Measurements from ENCODE around the gene CEP170.

The CEP170 gene

GRCh38 chr1:243254927-243255790, at the start of gene CEP170:
Gene CEP170, minus strand, starts transcription at chr1:243255281. Its CDS starts 30,001 bp downstream, at chr1:243225280.
- Histone ChIP-seq H3K27ac (ENCODE audit: low read length) (no peak within 1 kb of the TSS), H3K9me3 (ENCODE audit: control insufficient read depth, insufficient read depth, low read length) (no peaks in the 10 kb centered on the region), H3K4me1 (ENCODE audit: control insufficient read depth, insufficient read depth, low read length) (peaks cover 2% of the 10 kb centered on the region; the same call in 1 of the 2 replicates), H3K36me3 (ENCODE audit: control insufficient read depth, insufficient read depth, low read length) (no peaks in the 10 kb centered on the region), H3K4me3 (ENCODE audit: low read length) (peak within 1 kb of the TSS; percentile 90), H3K27me3 (ENCODE audit: control insufficient read depth, insufficient read depth, low read length) (no peaks in the 10 kb centered on the region)
- peak; percentile 98 for DNase-seq (ENCODE audit: low read depth, low spot score)
- no CpG with 5 or more reads among the region's 74 CpGs for WGBS (ENCODE audit: insufficient coverage, insufficient read length)

GRCh38 chr1:243301059-243301458, 46.0 kb upstream of the CEP170 start:
- H3K9me3 ChIP-seq (ENCODE audit: control insufficient read depth, insufficient read depth, low read length), result no peaks in the 10 kb centered on the region
- H3K27ac ChIP-seq (ENCODE audit: low read length), result no peak overlapping the region
- WGBS (ENCODE audit: insufficient coverage, insufficient read length), result no CpG with 5 or more reads among the region's 2 CpGs
- H3K4me1 ChIP-seq (ENCODE audit: control insufficient read depth, insufficient read depth, low read length), result no peaks in the 10 kb centered on the region
- no peaks in the 10 kb centered on the region for H3K36me3 ChIP-seq (ENCODE audit: control insufficient read depth, insufficient read depth, low read length)
- no peak overlapping the region for H3K4me3 ChIP-seq (ENCODE audit: low read length)
- no peaks in the 10 kb centered on the region for H3K27me3 ChIP-seq (ENCODE audit: control insufficient read depth, insufficient read depth, low read length)
- no peak for DNase-seq (ENCODE audit: low read depth, low spot score)

DNA sequence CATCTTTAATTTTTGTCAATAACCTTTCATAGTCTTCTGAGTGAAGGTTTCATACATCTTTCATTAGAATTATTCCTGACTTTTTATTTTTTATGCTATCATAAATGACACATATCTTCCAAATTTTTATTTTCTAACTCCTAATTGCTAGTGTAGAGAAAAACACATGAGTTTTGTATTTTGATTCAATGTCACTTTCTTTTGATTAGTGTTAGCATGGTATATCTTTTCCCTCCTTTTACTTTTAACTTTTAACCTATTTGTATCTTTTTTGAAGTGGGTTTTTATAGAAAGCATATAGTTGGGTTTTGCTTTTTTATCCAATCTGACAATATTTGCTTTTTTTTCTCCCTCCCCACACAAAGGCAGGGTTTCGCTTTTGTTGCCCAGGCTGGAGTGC, 44.0 kb upstream of the CEP170 start:
- H3K4me1 ChIP-seq (ENCODE audit: control insufficient read depth, insufficient read depth, low read length), result no peaks in the 10 kb centered on the region
- DNase-seq (ENCODE audit: low read depth, low spot score), result no peak
- no peak overlapping the region for H3K4me3 ChIP-seq (ENCODE audit: low read length)
- no peaks in the 10 kb centered on the region for H3K9me3 ChIP-seq (ENCODE audit: control insufficient read depth, insufficient read depth, low read length)
- no peaks in the 10 kb centered on the region for H3K36me3 ChIP-seq (ENCODE audit: control insufficient read depth, insufficient read depth, low read length)
- no peaks in the 10 kb centered on the region for H3K27me3 ChIP-seq (ENCODE audit: control insufficient read depth, insufficient read depth, low read length)
- H3K27ac ChIP-seq (ENCODE audit: low read length), result no peak overlapping the region
- no CpG with 5 or more reads among the region's 1 CpG for WGBS (ENCODE audit: insufficient coverage, insufficient read length)

DNA sequence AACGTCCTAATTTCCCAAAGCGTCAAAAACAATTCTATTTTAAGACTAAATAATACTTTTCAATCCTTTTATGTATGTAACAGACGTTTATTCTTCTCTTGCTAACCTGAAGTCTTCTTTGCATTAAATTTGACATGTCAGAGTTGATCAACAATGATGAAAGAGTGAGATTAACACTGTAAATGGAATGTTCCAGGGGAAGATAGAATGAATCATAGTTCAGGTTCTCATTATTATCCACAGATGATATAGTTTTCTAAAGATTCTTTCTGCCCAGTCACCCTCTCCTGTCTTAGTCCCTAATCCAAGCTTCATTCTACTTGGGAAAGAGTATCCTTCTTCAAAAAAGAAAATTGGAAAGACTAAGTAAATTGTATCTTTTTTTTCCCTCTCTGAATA, 39.6 kb upstream of the CEP170 start:
- Histone ChIP-seq H3K27ac (ENCODE audit: low read length) (no peak overlapping the region), H3K4me3 (ENCODE audit: low read length) (no peak overlapping the region), H3K27me3 (ENCODE audit: control insufficient read depth, insufficient read depth, low read length) (no peaks in the 10 kb centered on the region), H3K4me1 (ENCODE audit: control insufficient read depth, insufficient read depth, low read length) (no peaks in the 10 kb centered on the region), H3K9me3 (ENCODE audit: control insufficient read depth, insufficient read depth, low read length) (no peaks in the 10 kb centered on the region), H3K36me3 (ENCODE audit: control insufficient read depth, insufficient read depth, low read length) (no peaks in the 10 kb centered on the region)
- no peak for DNase-seq (ENCODE audit: low read depth, low spot score)
- 100% methylated on average over 2 of the region's 3 CpGs for WGBS (ENCODE audit: insufficient coverage, insufficient read length)

GRCh38 chr1:243293941-243294722, 39.1 kb upstream of the CEP170 start:
- H3K27me3 ChIP-seq (ENCODE audit: control insufficient read depth, insufficient read depth, low read length), result no peaks in the 10 kb centered on the region
- H3K27ac ChIP-seq (ENCODE audit: low read length), result no peak overlapping the region
- no peak for DNase-seq (ENCODE audit: low read depth, low spot score)
- H3K4me3 ChIP-seq (ENCODE audit: low read length), result no peak overlapping the region
- H3K9me3 ChIP-seq (ENCODE audit: control insufficient read depth, insufficient read depth, low read length), result no peaks in the 10 kb centered on the region
- WGBS (ENCODE audit: insufficient coverage, insufficient read length), result no CpG with 5 or more reads among the region's 4 CpGs
- no peaks in the 10 kb centered on the region for H3K36me3 ChIP-seq (ENCODE audit: control insufficient read depth, insufficient read depth, low read length)
- no peaks in the 10 kb centered on the region for H3K4me1 ChIP-seq (ENCODE audit: control insufficient read depth, insufficient read depth, low read length)

DNA sequence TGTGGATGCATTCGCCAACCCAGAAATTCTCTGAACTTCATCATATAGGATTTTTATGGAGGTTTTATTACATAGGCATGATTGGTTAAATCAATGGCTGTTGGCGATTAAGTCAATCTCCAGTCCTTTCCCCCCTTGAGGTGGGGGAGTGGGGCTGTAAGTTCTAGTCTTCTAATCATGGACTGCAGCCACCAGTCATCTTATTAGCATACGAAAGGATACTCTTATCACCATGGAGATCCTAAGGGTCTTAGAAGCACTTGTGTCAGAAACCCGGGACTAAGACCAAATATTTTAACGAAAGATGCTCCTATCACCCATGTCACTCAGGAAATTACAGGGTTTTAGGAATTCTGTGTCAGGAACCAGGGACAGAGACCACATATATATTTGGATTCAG, 37.0 kb upstream of the CEP170 start:
- Histone ChIP-seq H3K9me3 (ENCODE audit: control insufficient read depth, insufficient read depth, low read length) (no peaks in the 10 kb centered on the region), H3K27me3 (ENCODE audit: control insufficient read depth, insufficient read depth, low read length) (no peaks in the 10 kb centered on the region), H3K4me3 (ENCODE audit: low read length) (no peak overlapping the region), H3K36me3 (ENCODE audit: control insufficient read depth, insufficient read depth, low read length) (no peaks in the 10 kb centered on the region), H3K4me1 (ENCODE audit: control insufficient read depth, insufficient read depth, low read length) (no peaks in the 10 kb centered on the region), H3K27ac (ENCODE audit: low read length) (no peak overlapping the region)
- DNase-seq (ENCODE audit: low read depth, low spot score), result no peak
- no CpG with 5 or more reads among the region's 5 CpGs for WGBS (ENCODE audit: insufficient coverage, insufficient read length)

GRCh38 chr1:243291292-243291691, 36.2 kb upstream of the CEP170 start:
- Histone ChIP-seq H3K4me1 (ENCODE audit: control insufficient read depth, insufficient read depth, low read length) (no peaks in the 10 kb centered on the region), H3K9me3 (ENCODE audit: control insufficient read depth, insufficient read depth, low read length) (no peaks in the 10 kb centered on the region), H3K36me3 (ENCODE audit: control insufficient read depth, insufficient read depth, low read length) (no peaks in the 10 kb centered on the region)

GRCh38 chr1:243288062-243288461, 33.0 kb upstream of the CEP170 start:
- Histone ChIP-seq H3K27ac (ENCODE audit: low read length) (no peak overlapping the region), H3K36me3 (ENCODE audit: control insufficient read depth, insufficient read depth, low read length) (no peaks in the 10 kb centered on the region), H3K4me3 (ENCODE audit: low read length) (no peak overlapping the region), H3K4me1 (ENCODE audit: control insufficient read depth, insufficient read depth, low read length) (peaks cover 2% of the 10 kb centered on the region), H3K9me3 (ENCODE audit: control insufficient read depth, insufficient read depth, low read length) (no peaks in the 10 kb centered on the region), H3K27me3 (ENCODE audit: control insufficient read depth, insufficient read depth, low read length) (no peaks in the 10 kb centered on the region)
- DNase-seq (ENCODE audit: low read depth, low spot score), result no peak
- WGBS (ENCODE audit: insufficient coverage, insufficient read length), result no CpG with 5 or more reads among the region's 6 CpGs

More at GRCh38 chr1:243291292-243291691, 36.2 kb upstream of the CEP170 start:
- H3K27me3 ChIP-seq (ENCODE audit: control insufficient read depth, insufficient read depth, low read length), result no peaks in the 10 kb centered on the region
- no CpG with 5 or more reads among the region's 1 CpG for WGBS (ENCODE audit: insufficient coverage, insufficient read length)
- DNase-seq (ENCODE audit: low read depth, low spot score), result no peak
- no peak overlapping the region for H3K27ac ChIP-seq (ENCODE audit: low read length)
- no peak overlapping the region for H3K4me3 ChIP-seq (ENCODE audit: low read length)

GRCh38 chr1:243287652-243288051, 32.6 kb upstream of the CEP170 start:
- H3K9me3 ChIP-seq (ENCODE audit: control insufficient read depth, insufficient read depth, low read length), result no peaks in the 10 kb centered on the region
- peaks cover 2% of the 10 kb centered on the region for H3K4me1 ChIP-seq (ENCODE audit: control insufficient read depth, insufficient read depth, low read length)
- H3K27ac ChIP-seq (ENCODE audit: low read length), result no peak overlapping the region
- WGBS (ENCODE audit: insufficient coverage, insufficient read length), result no CpG with 5 or more reads among the region's 1 CpG
- DNase-seq (ENCODE audit: low read depth, low spot score), result no peak
- no peak overlapping the region for H3K4me3 ChIP-seq (ENCODE audit: low read length)
- no peaks in the 10 kb centered on the region for H3K27me3 ChIP-seq (ENCODE audit: control insufficient read depth, insufficient read depth, low read length)
- no peaks in the 10 kb centered on the region for H3K36me3 ChIP-seq (ENCODE audit: control insufficient read depth, insufficient read depth, low read length)

DNA sequence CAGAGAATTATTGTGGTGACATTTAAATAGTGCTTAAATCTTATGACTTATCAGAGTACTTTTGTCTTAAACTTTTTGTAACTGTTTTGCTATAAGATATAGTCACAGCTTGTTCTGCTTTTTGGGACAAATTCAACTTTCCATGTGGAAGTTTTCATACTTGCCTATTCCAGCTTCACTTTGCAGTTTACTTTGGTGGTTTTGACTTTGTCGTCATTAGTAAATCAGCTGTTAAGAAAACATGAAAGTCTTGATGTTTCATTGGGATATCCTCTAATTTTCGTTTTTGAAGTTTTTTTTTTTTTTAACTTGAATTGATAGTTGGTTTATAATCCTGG, 32.0 kb upstream of the CEP170 start:
- no CpG with 5 or more reads among the region's 2 CpGs for WGBS (ENCODE audit: insufficient coverage, insufficient read length)
- Histone ChIP-seq H3K9me3 (ENCODE audit: control insufficient read depth, insufficient read depth, low read length) (no peaks in the 10 kb centered on the region), H3K27me3 (ENCODE audit: control insufficient read depth, insufficient read depth, low read length) (no peaks in the 10 kb centered on the region), H3K36me3 (ENCODE audit: control insufficient read depth, insufficient read depth, low read length) (no peaks in the 10 kb centered on the region), H3K4me3 (ENCODE audit: low read length) (no peak overlapping the region), H3K27ac (ENCODE audit: low read length) (no peak overlapping the region), H3K4me1 (ENCODE audit: control insufficient read depth, insufficient read depth, low read length) (peaks cover 2% of the 10 kb centered on the region)
- no peak for DNase-seq (ENCODE audit: low read depth, low spot score)
